ENCODE results near the gene CISH.
A peak's percentile ranks its signal among the peaks of the same experiment; 100 is the strongest.

CISH gene

GRCh38 chr3:50612234-50612882 is 784 bp upstream of the CISH start:
- DNase-seq = no peak

DNA sequence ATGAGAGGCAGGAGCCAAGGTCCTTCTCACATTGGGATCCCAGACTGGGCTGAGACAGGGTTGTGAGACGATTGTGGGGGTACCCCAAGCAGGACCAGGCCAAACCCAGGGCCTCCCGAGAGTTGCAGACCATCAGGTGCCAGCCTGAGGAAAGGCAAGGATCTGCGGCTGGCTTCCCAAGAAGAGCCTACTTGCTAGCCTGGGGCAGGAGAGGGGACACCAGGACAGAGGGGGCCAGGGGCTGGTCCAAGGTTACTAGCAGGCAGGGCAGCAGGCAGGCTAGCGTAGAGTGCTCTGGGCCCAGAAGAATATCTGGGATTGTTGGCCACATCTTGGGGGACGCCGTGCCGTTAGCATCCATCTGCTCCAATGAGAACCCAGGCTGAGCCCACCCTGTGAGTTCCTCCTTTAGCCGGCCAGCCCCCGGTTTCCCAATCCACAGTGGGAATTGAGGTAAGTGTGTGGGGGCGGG is 546 bp downstream of the CISH start:
- DNase-seq = no peak

GRCh38 chr3:50610181-50610971 is 1.2 kb downstream of the CISH start:
- no peak for DNase-seq

DNA sequence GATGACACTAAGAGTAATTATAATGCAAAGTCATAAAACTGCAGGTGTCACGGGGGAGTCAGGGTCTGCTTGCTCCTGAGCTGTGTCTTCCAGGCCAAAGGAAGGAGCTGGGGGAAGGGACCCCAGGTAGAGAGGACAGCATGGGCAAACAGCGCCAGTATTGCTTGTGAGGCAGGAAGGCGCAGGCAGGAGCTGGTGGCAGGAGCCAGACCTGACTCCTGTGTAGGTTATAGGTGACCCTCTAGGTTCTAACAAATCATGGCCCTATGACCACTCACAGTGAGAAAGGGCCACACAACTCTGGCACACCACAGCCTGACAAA is 1.9 kb downstream of the CISH start:
- no peak for DNase-seq

- no peak for DNase-seq
These were observed 2.4 kb downstream of the CISH start for GRCh38 chr3:50609071-50609762.

- no peak for DNase-seq
These were observed 3.3 kb downstream of the CISH start for GRCh38 chr3:50608278-50608677.

GRCh38 chr3:50607271-50608091 is 4.1 kb downstream of the CISH start:
- no peak for DNase-seq

- DNase-seq = no peak
These were observed 5.0 kb downstream of the CISH start for GRCh38 chr3:50606596-50606995.

GRCh38 chr3:50605901-50606326 is 5.7 kb downstream of the CISH start:
- no peak for DNase-seq

DNA sequence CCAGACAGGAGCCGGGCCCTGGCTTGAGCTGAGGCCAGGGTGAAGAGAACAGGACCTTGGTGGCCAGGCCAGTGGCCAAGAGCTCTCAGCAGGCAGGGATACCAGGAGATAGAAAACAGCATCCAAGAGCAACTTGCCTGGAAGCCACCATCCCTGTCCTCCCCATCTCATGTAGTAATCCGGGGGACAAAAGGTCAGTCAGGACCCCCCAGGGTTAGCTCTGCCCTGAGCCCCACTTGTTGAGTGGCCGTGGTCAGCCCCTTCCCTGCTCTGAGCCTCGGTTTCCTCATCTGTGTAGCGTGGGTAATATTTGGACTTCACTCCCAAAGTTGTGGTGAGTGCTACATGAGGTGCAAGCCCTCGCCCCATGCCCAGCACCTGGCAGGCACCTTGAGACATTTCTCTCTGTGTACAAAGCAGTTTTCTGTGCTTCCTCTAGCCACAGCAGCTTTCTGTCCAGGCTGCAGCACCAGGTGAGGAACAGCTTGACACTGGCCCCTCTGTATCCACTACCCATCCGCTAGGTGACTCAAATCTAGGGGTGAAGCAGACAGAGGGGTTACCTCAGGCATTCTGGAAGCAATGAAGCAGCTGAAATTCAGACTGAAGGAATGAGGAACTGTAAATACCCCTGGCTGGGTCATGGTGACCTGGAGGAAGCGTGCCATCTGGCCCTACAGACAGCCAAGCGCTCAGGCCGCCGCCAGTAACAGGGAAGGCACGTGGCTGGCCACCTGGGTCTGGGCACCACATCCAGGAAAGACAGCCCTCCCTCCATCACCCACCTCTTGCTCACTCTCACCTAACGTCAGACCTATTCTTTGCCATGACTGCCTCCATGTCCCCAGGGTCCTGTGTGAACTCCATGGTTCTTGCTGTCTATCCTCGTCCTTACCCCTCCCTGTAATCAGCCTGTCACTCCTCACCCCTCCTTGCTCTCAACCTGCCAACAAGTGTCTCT is 6.7 kb downstream of the CISH start:
- DNase-seq = no peak

DNA sequence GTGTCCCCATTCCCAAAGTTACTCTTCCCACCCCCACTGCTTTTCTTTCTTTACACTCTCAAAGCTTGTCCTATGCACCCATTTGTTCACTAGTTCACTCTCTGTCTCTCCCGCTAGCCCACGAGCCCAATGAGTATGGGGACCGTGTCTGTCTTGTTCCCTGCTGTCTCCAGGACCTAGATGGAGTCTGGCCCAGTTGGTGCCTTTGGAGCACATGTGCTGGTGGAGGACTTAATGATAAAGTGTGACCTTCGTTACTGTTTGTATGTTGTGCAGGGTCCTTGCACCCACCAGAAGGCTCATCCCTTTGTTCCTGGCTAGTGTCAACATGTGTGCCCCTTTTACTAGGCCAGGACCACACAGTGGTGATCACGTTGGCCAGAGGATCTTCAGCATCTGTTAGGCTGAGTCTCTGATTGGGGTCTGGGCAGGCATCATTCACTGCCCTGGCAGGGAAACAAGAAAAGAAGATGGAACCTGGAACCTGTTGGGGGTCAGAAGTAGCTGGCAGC is 7.4 kb downstream of the CISH start:
- no peak for DNase-seq

DNA sequence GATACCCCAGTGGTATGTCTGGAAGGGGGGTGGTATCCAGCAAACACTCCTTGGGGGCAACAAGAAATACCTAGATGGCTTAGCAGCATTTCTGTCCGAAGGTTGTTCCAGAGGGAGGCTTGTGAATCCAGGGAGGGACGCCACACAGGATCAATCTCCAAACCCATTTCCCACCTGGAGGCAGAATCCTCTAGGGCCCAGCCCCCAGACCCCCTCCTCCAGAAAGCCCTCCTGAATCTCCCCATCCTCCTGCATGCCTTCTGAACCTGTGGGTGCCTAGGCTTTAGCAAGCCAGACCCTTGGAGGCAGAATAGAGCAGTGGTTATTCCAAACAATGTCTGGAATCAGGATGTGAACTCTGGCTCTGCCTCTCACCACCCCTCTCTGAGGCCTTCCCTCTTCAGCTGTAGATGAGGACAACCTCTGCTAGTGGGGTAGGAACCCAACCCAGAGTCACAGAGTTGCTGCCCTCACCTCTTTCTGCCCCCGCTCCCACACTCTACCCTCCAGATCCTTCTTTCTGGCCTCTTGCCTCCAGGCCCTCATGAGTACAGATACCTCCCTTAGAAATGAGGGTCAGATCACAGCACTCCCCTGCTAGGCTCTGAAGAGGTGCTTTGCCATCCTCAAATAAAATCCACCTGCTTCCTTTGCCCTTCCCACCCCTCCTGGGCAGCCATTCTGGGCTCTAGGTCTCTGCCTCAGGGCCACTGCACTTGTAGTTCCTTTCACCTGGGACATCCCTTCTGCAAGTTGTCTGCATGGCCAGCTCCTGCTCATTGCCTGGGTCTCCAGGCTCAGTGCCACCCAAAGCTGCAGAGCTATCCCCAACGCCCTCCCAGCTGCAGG is 8.1 kb downstream of the CISH start:
- no peak for DNase-seq

DNA sequence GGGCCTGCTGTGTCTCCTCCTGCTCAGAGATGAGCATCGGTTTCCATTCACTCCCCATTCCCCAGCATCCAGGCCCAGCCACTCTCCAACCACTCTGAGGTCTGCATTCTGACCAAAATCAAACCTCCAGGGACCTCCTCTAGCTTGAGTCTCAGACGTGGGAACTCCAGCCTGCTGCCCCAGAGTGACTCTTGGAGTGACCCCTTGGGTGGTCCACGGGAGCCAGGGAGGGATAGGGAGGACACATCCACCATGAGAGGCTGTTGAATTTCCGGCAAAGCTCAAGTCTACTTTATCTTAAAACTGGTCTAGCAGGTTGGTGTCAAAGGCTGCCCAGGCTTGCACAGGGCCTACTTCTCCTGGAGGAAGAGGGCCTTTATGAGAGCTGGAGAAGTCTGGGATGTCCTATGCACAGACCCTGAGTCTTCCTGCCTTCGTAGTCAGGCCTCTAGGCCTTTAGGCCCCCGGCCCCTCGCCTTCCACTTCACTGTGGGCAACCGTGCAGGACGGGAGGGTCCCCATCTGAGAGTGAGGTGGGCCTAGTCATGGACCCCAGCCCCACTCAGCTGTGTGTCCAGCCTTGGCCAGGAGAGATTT is 8.9 kb downstream of the CISH start:
- no peak for DNase-seq

- peak; percentile 69 for DNase-seq
These were observed 10.6 kb downstream of the CISH start for GRCh38 chr3:50600841-50601591.

DNA sequence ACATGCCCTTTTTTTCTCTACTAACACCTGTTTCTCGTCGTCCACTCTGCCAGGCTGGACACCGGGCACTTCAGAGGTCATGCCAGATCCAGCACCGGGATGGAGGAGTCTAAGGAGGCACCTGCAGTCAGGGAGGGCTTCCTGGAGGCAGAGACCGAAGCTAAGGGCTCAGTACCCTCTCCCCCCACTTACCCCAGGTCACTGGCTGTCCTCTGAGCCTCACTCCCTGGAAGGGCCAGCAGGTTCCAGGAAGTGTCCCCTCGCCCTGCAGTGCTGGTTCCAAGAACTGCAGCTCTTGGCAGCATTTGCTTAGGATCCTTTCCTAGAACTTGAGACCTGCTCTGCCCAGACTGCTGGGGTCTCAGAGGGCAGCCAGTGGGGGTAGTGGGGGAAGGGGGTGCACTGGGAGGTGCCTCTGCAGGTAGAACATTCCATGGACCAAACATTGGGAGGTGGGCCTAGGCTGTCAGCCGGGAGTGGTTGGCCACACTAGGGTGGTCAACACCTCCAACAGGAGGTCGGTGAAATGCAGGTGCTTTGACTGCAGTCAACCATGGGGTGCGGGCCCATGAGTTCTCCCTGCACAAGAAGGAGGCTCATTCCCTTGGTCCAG is 11.3 kb downstream of the CISH start:
- no peak for DNase-seq

GRCh38 chr3:50599716-50600118 is 11.9 kb downstream of the CISH start:
- DNase-seq = no peak

- no peak for DNase-seq
These were observed 12.4 kb downstream of the CISH start for GRCh38 chr3:50599115-50599715.

DNA sequence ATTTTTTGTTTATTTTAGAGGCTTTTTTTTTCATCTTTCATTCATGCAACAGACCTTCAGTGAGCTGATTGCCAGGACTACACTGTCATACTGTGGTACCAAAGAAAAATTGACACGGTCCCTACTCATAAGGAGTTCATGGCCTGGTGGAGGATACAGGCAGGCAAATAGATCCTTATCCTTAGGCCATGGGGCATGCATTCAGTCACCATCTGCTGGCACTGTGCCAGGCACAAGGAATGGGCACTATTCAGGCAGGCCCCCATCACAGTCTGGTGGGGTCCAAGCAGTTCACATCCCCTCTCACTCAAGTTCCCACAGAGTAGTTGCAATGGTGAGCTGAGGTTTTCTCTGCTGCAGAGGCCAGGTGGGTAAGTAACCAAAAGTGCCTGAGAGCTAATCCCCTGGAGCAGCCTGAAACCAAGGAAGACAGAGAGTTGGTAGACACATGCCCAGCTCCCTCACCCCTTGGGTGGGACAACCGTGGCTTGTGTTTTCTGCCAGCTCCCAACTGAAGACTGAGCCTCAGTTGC is 17.3 kb downstream of the CISH start:
- DNase-seq = no peak

All from NCI-H1092 (cell line).